ENCODE data around the gene RPL13A. TPM values are rescaled to one million over a fixed set of nuclear protein-coding genes. Genes with fewer than 3 reads are reported as not detected.
A peak's percentile ranks its signal among the peaks of the same experiment; 100 is the strongest.

Gene RPL13A
- total and polyA plus RNA-seq, 2 donors from 2014 or later = 2,090 to 3,309 TPM

- Histone ChIP-seq H3K4me1 (ENCODE audit: control insufficient read depth in 2 of 3, insufficient read depth in 2 of 3, low read depth in 1 of 3, low read length in 3 of 3) (peaks cover 0 to 2% (median 0%) of the 10 kb centered on the region in 3 donors), H3K36me3 (ENCODE audit: control insufficient read depth in 2 of 3, insufficient read depth in 3 of 3, low read length in 3 of 3) (no peaks in the 10 kb centered on the region), H3K27ac (ENCODE audit: low read depth in 2 of 2, low read length in 2 of 2) (no peak overlapping the region), H3K9me3 (ENCODE audit: control insufficient read depth in 2 of 3, insufficient read depth in 1 of 3, low read length in 3 of 3) (no peaks in the 10 kb centered on the region), H3K4me3 (ENCODE audit: low read length in 3 of 3) (no peak overlapping the region), H3K9ac (ENCODE audit: low read length in 3 of 3) (no peak overlapping the region), H3K27me3 (ENCODE audit: control insufficient read depth, insufficient read depth, low read length) (peaks cover 55% of the 10 kb centered on the region)
- no peak for FAIRE-seq
- TF ChIP-seq CTCF (IDR thresholded peaks at IDR 0.05; ENCODE audit: borderline replicate concordance, extremely low read depth, insufficient read depth) = no peak
- intact Hi-C loops (cut with DNase I) = loop anchor here (10.0 kb wide), 2 partner anchors 45 to 215 kb away; no protein-coding TSS in a partner anchor
- no peak for DNase-seq
Observed at GRCh38 chr19:49439836-49440235, 47.6 kb upstream of the RPL13A start.

DNA sequence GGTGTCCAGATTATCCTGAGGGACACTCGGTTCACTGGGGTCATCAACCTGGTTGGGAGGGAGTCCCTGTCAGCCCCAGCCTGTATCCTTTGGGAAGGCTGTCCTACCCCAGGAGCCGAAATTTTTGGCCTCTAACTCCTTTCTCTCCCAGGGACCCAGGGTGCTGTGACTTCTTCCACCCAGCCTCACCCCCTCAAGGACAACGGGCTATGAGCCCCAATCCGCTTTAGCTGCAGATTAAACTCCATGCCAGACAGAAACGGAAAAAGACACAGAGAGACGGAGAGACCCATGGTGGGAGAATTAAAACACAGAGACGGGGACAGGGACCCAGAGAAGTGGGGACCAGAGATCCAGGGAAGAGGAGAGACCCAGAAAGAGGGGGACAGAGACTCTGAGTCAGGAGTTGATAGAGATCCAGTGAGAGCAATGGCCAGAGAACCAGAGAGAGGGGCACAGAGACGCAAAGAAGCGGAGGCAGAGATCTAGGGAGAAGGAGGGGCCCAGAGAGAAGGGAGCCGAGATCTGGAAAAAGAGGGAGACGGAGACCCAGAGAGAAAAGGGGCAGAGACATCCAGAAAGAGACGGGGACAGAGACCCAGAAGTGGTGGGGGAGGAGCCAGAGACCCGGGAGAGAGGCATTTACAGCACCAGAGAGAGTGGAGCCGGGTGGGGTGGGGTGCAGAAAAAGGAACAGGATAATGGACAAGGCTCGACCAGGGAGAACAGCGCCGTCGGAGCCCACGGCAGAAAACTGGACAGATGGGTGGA is 46.8 kb upstream of the RPL13A start:
- intact Hi-C loops (cut with DNase I) = loop anchor here (10.0 kb wide), 1 partner anchor 46 kb away; no protein-coding TSS in a partner anchor
- Histone ChIP-seq H3K9ac (ENCODE audit: low read length in 3 of 3) (no peak overlapping the region), H3K27me3 (ENCODE audit: control insufficient read depth, insufficient read depth, low read length) (peaks cover 50% of the 10 kb centered on the region), H3K27ac (ENCODE audit: low read depth in 2 of 2, low read length in 2 of 2) (no peak overlapping the region), H3K4me3 (ENCODE audit: low read length in 3 of 3) (no peak overlapping the region), H3K9me3 (ENCODE audit: control insufficient read depth in 2 of 3, insufficient read depth in 1 of 3, low read length in 3 of 3) (no peaks in the 10 kb centered on the region), H3K36me3 (ENCODE audit: control insufficient read depth in 2 of 3, insufficient read depth in 3 of 3, low read length in 3 of 3) (no peaks in the 10 kb centered on the region), H3K4me1 (ENCODE audit: control insufficient read depth in 2 of 3, insufficient read depth in 2 of 3, low read depth in 1 of 3, low read length in 3 of 3) (peaks cover 0 to 2% (median 0%) of the 10 kb centered on the region in 3 donors)
- no peak for FAIRE-seq
- no peak for DNase-seq
- no peak for TF ChIP-seq CTCF (IDR thresholded peaks at IDR 0.05; ENCODE audit: borderline replicate concordance, extremely low read depth, insufficient read depth)

DNA sequence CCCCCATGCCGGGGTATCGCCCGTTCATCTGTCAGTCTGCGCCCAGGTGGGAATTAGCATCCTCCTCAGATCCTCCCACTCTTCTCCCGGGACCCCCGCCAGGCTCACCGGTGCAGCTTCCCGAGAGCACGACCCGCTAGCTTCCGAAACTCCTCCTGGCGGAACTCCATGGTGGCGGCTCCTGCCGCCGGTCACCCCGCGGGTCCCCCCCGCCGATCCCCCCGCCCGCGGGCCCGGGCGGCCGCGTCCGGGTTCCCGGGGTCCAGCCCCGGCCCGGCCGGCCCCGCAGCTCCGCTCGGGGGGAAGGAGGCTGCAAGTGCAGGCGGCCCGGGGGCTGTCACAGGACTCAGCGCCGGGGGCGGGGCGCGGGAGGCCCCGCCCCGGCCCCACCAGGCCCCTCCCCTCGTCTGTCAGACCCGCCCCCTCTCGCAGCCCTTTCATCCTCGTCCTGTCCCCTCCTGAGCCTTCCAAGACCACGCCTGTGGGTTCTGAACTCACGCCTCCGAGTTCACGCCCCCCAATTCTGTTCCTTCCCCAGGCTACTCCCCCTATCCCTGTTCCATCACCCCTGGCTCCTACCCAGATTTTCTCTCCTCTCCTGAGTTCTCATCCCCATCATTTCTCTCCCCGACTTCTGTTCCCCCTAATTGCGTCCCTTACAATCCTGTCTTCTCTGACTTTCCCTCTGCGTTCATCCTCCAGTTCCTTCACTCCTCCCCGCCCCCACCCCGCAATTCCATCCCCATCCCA is 46.0 kb upstream of the RPL13A start, which contains the start of gene SLC17A7:
Gene SLC17A7, minus strand, starts transcription at position 318 of the 750 bp plus-strand sequence. Its CDS starts 148 bp downstream, at position 170.
- peaks cover 45% of the 10 kb centered on the region for H3K27me3 ChIP-seq (ENCODE audit: control insufficient read depth, insufficient read depth, low read length)
- H3K9me3 ChIP-seq (ENCODE audit: control insufficient read depth in 2 of 3, insufficient read depth in 1 of 3, low read length in 3 of 3) = no peaks in the 10 kb centered on the region
- no peak within 1 kb of the TSS for H3K4me3 ChIP-seq (ENCODE audit: low read length in 3 of 3)
- intact Hi-C loops (cut with DNase I) = loop anchor here (10.0 kb wide), 1 partner anchor 47 kb away; no protein-coding TSS in a partner anchor
- no peak within 1 kb of the TSS for H3K27ac ChIP-seq (ENCODE audit: low read depth in 2 of 2, low read length in 2 of 2)
- no peak within 1 kb of the TSS for H3K9ac ChIP-seq (ENCODE audit: low read length in 3 of 3)
- FAIRE-seq (no peak), DNase-seq (peak in 2 of 5 donors; percentile 42 to 84)
- H3K4me1 ChIP-seq (ENCODE audit: control insufficient read depth in 2 of 3, insufficient read depth in 2 of 3, low read depth in 1 of 3, low read length in 3 of 3) = peaks cover 0 to 2% (median 0%) of the 10 kb centered on the region in 3 donors
- no peak for TF ChIP-seq CTCF (IDR thresholded peaks at IDR 0.05; ENCODE audit: borderline replicate concordance, extremely low read depth, insufficient read depth)
- no peaks in the 10 kb centered on the region for H3K36me3 ChIP-seq (ENCODE audit: control insufficient read depth in 2 of 3, insufficient read depth in 3 of 3, low read length in 3 of 3)
